ENCODE data around the gene RPL36.

RPL36 gene

DNA sequence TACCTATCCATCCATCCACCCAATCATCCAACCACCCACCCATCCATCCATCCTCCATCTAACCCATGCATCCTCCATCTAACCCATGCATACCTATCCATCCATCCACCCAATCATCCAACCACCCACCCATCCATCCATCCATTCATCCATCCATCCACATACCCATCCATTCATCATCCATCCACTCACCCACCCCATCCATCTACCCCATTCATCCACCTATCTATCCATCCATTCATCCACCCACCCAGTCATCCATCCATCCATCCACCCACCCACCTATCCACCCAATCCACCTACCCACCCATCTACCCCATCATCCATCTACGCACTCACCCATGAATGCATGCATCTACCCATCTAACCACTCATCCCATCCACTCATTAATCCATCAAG is 16.3 kb upstream of the RPL36 start:
- in situ Hi-C loops (cut with HindIII; ENCODE audit: low sequenced_read_pairs) = no loop called here

DNA sequence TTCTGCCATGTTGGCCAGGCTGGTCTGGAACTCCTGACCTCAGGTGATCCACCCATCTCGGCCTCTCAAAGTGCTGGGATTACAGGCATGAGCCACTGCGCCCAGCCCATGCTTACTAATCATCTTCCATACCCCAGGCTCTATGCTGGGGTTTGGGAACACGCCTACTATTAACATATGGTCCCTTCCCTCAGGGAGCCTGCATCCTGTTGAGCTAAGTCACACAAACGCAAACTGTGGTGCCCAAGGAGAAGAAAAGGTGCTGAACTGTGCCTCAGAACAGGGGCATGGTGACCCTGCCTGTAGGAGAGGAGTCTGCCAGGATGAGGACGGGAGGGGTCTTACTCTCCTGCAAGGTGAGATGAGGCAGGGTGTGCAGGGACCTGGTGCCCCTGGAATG is 15.4 kb upstream of the RPL36 start:
- in situ Hi-C loops (cut with HindIII; ENCODE audit: low sequenced_read_pairs) = no loop called here

DNA sequence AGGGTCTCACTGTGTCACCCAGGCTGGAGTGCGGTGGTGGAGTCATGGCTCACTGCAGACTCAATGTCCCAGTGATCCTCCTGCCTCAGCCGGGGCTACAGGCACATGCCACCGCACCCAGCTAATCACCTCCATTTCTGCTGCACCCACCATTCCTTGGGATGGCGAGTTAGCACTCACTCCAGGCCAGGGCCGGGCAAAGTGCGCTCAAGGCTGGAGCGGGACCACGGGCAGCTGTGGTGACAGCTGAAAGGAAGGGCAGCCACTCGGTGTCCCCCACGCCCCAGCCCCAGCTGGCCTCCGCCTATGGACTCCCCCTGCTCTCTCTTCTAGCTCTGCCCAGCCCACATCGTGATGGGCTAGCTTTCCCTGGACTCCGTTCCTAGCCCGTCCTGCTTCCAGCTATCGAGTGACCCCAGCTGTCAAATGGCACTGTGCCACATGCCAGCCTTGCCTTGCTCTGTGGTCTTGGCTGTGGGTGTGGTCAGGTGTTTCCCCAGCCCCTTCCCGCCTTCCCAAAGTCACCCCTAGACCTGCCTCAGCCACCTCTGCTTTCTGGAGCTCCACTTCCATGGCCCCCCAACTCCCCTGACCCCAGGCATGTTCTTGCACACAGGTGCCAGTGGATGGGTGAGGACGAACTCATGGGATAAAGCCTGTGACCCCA is 13.9 kb upstream of the RPL36 start:
- in situ Hi-C loops (cut with HindIII; ENCODE audit: low sequenced_read_pairs) = no loop called here

GRCh38 chr19:5676772-5677105 is 13.4 kb upstream of the RPL36 start:
- in situ Hi-C loops (cut with HindIII; ENCODE audit: low sequenced_read_pairs) = no loop called here

GRCh38 chr19:5677136-5677535 is 13.0 kb upstream of the RPL36 start:
- in situ Hi-C loops (cut with HindIII; ENCODE audit: low sequenced_read_pairs) = no loop called here

GRCh38 chr19:5677580-5677979 is 12.5 kb upstream of the RPL36 start:
- in situ Hi-C loops (cut with HindIII; ENCODE audit: low sequenced_read_pairs) = no loop called here

DNA sequence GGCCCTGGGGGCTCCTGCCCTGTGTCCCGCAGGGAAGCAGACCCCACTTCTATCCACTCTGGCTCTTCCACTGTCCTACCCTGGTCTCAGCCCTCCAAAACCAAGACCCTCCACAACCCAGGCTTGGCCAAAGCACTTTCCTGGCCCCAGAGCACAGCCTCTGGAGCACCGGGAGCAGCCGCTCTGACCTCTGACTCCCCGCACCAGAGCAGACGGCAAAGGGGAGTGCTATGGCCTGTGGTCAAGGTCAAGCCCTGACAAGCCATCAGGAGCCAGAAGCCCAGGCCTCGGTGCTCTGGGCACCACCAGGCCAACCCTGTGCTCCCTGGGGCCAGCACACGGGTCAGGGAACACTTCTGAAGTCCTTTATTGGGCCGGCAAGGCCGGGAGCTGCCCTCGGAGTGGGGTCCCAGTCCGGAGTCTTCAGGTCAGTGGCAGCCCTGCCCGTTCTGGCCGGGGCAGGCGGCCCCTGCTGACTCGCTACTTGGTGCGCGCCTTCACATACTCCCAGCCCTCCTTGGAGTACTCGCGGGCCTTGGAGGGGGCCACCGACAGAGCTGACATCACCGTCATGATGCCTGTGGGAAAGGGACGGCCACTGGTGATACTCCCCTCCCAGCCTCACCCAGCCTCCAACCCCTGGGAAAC is 11.9 kb upstream of the RPL36 start:
- in situ Hi-C loops (cut with HindIII; ENCODE audit: low sequenced_read_pairs) = no loop called here

DNA sequence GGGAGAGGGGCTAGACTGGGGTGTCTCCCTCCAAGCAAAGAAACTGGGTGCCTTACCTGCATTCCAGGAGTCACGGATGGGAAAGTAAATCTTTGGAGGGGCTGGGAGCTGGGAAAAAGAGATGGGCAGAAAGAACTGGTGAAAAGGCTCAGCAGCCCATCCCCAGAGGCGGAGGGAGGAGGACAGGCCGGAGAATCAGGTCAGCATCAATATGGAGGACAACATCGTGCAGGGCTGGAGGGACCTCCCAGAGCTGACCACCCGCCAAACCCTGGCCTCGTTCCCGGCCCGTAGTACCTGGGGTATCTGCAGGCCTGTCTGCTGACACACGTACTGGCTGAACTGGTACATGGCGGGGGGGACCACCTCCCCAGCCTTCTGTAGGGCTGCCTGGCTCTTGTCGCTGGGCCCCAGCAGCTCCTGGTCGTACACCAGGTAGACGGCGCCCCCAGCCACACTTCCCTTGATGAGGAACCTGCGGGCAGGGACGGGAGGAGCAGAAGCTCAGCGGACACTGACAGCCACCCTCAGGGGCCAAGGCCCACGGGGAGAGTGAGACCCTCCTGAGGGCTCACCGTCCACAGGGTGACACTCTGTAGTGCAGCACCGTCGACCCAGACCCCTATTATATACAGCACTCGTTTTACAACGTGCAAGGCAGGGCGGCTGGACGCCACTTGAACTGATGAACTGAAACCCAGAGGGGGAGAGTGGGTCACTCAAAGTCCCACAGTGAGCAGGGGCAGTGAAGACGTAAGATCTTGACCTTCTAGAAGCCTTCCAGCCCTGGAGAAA is 10.6 kb upstream of the RPL36 start:
- in situ Hi-C loops (cut with HindIII; ENCODE audit: low sequenced_read_pairs) = no loop called here

DNA sequence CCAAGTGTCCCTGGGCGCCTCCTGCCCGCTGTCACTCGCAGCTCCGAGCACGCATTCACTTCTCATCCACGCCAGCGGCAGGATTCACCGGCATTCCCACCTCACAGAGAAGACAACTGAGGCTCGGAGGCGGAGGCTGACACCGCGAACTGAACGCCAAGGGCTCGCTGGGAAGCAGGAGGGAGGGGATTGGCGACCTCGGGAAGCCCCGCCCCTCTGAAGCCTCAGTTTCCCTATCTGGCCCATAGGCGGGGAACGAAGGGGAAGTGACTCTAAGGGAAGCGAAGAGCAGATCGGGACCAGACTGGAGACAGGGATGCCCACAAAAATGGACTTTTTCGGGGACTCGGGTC is 10.0 kb upstream of the RPL36 start:
- in situ Hi-C loops (cut with HindIII; ENCODE audit: low sequenced_read_pairs) = no loop called here

DNA sequence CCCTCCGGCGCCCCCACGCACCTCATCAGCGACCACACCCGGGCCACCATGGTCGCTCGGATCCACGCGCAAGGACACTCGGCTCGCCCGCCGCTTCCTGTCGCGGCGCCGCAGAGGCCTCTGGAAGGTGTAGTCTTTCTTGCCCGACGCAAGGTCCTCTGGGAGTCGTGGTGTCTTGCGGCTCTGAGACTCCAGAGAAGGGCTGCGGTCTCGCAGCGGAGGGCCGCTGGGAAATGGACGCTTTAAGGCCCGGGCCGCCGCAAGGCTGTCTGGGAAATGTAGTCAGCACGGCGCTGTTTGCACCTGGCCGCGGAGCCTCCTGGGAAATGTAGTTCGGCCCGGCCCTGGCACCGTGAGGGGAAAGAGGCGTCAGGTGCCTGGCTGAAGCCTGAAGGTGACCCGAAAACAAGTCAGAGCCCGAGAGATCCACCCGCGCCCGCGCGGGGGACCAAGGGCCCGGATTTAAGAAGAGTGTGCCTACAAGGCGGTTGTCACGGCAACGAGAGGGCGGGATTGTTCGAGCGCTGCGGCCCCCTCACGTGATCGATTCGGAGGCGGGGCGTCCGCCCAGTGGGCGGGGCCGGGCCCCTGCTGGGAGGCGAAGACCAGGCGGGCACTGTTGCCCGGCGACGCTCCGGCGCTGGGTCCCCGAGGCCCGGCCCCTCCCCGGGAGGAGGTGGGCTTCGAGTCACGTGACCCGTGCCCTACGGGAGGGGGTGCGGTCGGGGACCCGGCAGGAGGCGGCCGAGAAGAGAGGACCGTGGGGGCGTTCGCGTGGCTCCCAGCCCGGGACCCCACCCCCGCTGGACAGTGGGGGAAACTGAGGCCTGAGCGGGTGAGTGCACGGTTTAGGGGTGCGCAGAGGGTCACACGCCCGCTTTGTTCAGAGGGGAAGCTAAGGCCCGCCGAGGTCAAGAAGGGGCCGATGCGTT is 9.4 kb upstream of the RPL36 start, which contains the start of the genes HSD11B1L and MICOS13:
TSS of gene HSD11B1L (plus strand) at position 591 of the 932 bp plus-strand sequence. CDS start 3,806 bp downstream, outside the sequence.
TSS of gene MICOS13 (minus strand) at position 80 of the 932 bp plus-strand sequence. CDS start at position 50, 30 bp downstream.
- in situ Hi-C loops (cut with HindIII; ENCODE audit: low sequenced_read_pairs) = no loop called here

DNA sequence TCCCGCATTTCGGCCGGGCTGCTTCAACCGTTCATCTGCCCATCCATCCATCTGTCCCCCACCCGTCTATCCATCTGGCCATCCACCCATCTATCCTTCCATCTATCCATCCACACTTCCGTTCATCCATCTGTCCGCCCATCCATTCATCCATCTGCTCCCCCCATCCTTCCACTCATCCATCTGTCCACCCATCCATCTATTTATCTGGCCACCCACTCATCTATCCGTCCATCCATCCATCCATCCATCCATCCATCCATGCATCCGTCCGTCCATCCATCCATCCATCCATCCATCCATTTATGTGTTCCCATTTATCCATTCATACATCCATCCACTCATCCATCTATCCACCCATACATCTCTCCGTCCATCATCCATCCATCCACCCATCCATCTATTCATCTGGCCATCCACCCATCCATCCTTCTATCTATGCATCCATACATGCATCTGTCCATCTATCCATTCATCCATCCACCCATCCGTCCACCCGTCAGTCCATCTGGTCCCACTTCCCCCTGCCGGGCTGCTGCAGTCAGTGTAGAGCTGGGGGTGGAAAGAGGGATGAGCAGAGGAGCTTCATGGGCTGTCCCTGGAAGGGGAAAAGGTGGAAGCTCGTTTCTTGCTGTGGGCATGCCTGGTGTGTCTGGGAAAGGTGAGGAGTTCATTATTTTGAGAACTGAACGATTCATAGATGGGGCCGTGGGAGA is 8.5 kb upstream of the RPL36 start:
- in situ Hi-C loops (cut with HindIII; ENCODE audit: low sequenced_read_pairs) = no loop called here

- in situ Hi-C loops (cut with HindIII; ENCODE audit: low sequenced_read_pairs) = no loop called here
These were observed 8.0 kb upstream of the RPL36 start for GRCh38 chr19:5682107-5682482.

DNA sequence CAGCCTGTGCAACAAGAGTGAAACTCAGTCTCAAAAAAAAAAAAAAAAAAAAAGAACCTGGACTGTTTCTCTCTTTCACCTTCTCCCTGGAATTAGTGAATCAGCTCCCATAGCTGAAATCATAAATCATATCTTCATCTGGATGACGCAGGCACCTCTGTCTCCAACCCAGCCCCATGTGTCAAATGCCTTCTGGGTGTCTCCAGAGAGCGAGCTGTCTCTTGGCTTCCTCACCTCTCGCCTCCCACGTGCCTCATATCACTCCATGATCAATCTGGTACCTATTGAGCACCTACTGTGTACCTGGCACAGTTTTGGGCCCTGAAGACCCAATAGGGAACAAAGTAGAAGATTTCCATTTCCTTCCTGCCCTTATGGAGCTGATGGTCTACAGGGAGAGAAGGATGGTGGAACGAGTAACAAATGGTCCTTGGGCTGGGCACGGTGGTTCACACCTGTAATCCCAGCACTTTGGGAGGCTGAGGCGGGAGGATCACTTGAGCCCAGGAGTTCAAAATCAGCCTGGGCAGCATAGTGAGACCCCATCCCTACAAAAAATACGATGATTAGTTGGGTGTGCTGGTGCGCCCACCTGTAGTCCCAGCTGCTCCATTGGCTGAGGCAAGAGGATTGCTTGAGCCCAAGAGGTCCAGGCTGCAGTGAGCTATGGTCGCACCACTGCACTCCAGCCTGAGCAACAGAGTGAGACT is 6.8 kb upstream of the RPL36 start:
- in situ Hi-C loops (cut with HindIII; ENCODE audit: low sequenced_read_pairs) = no loop called here

GRCh38 chr19:5684694-5685430 is 5.2 kb upstream of the RPL36 start:
- in situ Hi-C loops (cut with HindIII; ENCODE audit: low sequenced_read_pairs) = no loop called here

DNA sequence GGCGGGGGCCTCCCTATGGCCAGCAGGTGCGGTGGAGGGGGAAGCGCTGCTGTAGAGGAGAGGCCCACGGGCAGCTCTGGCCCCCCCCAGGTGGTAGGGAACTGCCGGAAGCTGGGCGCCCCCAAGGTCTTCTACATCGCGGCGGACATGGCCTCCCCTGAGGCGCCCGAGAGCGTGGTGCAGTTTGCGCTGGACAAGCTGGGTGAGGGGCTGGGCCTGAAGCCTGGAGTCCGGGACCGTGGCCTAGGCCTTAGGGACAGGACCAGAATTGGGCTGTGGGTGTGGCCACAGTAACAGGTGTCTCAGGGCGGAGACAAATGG is 3.8 kb upstream of the RPL36 start:
- in situ Hi-C loops (cut with HindIII; ENCODE audit: low sequenced_read_pairs) = no loop called here

DNA sequence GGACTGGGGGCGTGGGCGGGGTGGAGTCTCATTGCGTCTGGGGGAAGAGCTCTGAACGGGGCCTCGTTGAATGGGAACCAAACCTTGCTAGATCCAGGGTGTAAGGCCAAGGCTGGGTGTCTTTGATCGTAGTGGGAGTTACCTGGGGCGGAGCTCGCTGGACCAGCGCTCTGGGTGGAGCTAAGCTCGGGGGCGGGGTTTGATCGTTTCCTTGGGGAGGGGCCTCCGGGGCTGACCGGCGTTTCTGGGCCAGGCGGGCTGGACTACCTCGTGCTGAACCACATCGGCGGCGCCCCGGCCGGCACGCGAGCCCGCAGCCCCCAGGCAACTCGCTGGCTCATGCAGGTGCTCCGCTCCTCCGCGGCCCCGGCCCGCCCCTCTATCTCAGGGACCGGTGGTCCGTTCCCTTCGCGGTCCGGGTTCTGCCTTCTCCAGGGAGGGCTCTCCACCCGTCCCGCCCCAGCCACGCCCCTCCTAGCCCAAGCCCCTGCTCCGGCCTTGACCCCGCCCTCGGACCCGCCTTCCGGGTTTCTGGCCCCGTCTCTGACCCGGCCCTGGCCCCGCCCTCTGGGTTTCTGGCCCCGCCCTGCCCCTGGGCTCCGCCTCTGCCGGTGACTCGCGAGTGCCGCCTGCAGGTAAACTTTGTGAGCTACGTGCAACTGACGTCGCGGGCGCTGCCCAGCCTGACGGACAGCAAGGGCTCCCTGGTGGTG is 3.3 kb upstream of the RPL36 start:
- in situ Hi-C loops (cut with HindIII; ENCODE audit: low sequenced_read_pairs) = no loop called here

DNA sequence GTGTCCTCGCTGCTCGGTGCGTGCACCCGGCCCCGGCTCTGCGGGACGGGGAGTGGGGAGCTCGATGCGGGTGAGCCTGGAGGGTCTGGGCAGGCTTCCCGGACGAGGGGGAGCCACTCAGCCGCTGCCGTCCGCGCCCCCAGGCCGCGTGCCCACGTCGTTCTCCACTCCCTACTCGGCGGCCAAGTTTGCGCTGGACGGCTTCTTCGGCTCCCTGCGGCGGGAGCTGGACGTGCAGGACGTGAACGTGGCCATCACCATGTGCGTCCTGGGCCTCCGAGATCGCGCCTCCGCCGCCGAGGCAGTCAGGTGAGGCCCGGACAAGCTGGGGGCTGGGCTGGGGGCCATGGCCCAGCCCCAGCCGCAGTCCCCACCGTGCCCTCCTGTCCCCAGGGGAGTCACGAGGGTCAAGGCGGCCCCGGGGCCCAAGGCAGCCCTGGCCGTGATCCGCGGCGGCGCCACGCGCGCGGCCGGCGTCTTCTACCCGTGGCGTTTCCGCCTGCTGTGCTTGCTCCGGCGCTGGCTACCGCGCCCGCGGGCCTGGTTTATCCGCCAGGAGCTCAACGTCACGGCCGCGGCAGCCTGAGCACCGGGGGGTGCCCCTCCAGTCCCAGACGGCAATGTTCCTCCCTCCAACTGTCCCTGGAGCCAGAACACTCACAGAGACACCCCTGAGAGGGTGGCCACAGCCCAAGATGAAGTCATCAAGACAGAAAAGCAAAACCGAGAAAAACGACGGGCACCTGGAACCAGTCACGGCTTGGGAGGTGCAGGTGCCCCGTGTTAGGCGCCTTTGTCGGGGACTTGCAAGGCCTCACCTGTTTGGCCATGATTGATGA is 2.5 kb upstream of the RPL36 start:
- in situ Hi-C loops (cut with HindIII; ENCODE audit: low sequenced_read_pairs) = no loop called here
